GM12875 (cell line): ENCODE data around the gene TRPC4AP.

Experiments used
- H3K4me3 ChIP-seq: one replicate; pipeline ENCODE4 v1.5.1; 2011; ENCODE audit warnings: low read depth, low read length, control low read depth
- CTCF ChIP-seq: IDR thresholded peaks from 2 replicates; pipeline ENCODE4 v1.5.1; 2011; ENCODE audit warnings: low read depth, mild to moderate bottlenecking, control low read depth, inconsistent platforms, low read length, moderate library complexity, borderline replicate concordance; ENCODE audit not compliant: insufficient read depth

The TRPC4AP gene

GRCh38 chr20:35008411-35009342 is 83.9 kb downstream of the TRPC4AP start:
- no peak overlapping the region for H3K4me3 ChIP-seq
- no peak for TF ChIP-seq CTCF

- TF ChIP-seq CTCF, result no peak
- no peak overlapping the region for H3K4me3 ChIP-seq
These were observed 84.7 kb downstream of the TRPC4AP start for GRCh38 chr20:35007891-35008290.

GRCh38 chr20:35007413-35007812 is 85.2 kb downstream of the TRPC4AP start:
- no peak for TF ChIP-seq CTCF

GRCh38 chr20:35006531-35006971 is 86.1 kb downstream of the TRPC4AP start:
- TF ChIP-seq CTCF, result no peak
- no peak overlapping the region for H3K4me3 ChIP-seq

More at GRCh38 chr20:35007413-35007812, 85.2 kb downstream of the TRPC4AP start:
- H3K4me3 ChIP-seq, result no peak overlapping the region

- TF ChIP-seq CTCF, result no peak
- H3K4me3 ChIP-seq, result no peak overlapping the region
These were observed 86.6 kb downstream of the TRPC4AP start for GRCh38 chr20:35006009-35006408.

GRCh38 chr20:35005463-35005961 is 87.1 kb downstream of the TRPC4AP start:
- no peak overlapping the region for H3K4me3 ChIP-seq
- no peak for TF ChIP-seq CTCF
